Activated gamma-delta T cell treated with anti-CD3 and anti-CD28 coated beads, Interleukin-2, amount 50 U/mL, for 16 hours (primary cell): ENCODE results near the gene KIAA1549.

Experiments
- DNase-seq: peaks from one replicate; pipeline ENCODE4 v3.0.0-alpha.2; 2020; ENCODE audit warnings: low read depth

The KIAA1549 gene

GRCh38 chr7:138907201-138907847 lies 73.9 kb downstream of the KIAA1549 start:
- DNase-seq: no peak

DNA sequence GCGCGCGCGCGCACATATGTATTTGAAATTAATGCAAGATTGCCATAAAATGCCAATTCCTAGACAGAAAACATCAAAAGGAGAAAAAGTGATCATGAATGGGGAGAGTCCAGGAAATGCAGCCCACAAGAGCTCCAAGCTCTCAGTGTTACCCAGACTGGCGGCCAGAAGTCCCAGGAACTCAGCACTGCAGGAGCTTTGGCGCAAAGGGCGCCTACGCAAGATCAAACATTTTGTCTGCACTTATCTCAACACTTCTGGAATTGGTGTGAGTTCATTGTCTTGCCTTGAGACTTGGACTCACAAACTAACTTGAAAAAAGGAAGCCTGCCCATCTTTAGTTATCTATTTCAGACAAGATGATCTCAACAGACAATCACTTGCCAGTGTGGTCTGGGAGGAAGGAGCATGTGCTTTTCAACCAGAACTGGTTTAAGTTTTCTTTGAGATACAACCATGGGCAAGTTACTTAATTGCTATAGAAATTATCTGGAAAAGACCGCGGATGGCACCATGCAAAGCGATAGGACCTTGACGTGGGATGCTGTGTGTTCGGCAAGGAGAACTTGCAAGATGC lies 77.2 kb downstream of the KIAA1549 start:
- no peak for DNase-seq

- peak; percentile 35 for DNase-seq
These were observed 77.9 kb downstream of the KIAA1549 start for GRCh38 chr7:138903186-138903820.

- DNase-seq: no peak
These were observed 79.0 kb downstream of the KIAA1549 start for GRCh38 chr7:138902161-138902560.

DNA sequence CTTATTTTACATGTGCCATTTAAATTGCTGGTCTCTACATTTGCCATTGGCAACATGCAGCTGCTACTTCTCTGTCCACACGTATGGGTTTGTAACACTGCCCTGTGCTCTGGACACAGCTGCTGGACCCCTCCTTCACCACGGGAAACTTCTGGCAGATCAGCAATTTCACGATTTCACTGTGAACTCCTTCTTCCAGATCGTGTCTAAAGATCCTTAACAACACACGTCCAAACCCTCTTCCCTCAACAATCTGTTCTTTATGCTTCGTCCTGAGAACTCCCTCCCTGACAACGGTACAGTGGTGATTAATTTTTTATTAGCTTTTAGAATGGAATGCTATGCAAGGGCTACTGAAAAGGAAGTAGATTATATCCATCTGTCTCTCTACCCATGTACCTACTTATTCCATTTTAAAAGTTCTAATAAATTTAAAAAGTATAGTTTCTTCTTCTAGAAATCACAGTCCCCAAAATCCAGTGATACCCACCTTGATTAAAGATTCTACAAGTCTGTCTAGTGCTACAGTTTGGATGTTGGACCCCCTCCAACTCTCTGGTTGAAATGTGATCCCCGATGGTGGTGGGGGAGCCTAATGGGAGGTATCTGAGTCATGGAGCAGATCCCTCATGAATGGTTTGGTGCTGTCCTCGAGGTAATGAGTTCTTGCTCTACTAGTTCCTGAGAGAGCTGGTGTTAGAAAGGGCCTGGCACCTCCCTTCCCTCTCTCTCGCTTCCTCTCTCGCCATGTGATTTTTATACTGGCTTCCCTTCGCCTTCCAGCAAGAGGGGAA lies 81.0 kb downstream of the KIAA1549 start:
- no peak for DNase-seq

- no peak for DNase-seq
These were observed 82.4 kb downstream of the KIAA1549 start for GRCh38 chr7:138898802-138899201.

- DNase-seq: no peak
These were observed 82.9 kb downstream of the KIAA1549 start for GRCh38 chr7:138898255-138898654.

DNA sequence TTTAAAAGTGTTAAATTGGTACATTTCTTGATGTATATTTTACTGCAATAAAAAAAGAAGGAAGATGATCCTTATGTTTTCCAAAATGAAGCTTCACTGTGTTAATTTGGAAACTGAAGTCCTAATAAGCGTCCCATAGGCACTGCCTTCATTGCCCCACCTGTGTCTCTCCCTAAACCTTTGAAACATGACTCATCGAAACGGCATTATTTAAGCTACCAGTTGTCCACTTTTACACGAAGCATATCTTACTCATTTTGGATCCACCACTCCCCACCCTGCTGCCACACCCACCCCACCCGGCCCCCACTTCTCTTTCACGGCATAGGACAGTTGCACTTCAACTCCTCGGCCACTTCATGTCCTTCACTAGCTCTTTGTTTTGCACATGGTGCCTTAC lies 85.5 kb downstream of the KIAA1549 start:
- no peak for DNase-seq

GRCh38 chr7:138893258-138893657 lies 87.9 kb downstream of the KIAA1549 start:
- no peak for DNase-seq

DNA sequence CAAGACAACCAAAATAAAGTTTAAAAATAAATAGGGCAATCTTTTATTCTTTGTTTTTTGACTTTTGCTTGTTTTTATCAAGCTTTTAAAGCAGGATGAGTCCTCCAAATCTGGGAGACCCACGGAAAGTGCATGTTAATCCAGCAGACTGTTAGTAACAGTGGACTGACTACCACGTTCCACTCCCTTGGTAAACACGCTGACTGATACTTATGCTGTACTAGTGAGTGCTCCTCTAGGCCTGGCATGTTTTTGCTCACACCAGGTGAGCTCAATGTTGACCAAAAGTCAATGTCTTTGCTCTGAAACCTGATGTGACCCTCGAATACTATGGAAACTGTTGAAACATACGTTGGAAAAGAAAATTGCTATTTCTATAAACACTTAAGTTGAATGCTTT lies 88.4 kb downstream of the KIAA1549 start:
- DNase-seq: no peak

- no peak for DNase-seq
These were observed 89.1 kb downstream of the KIAA1549 start for GRCh38 chr7:138892006-138892630.

DNA sequence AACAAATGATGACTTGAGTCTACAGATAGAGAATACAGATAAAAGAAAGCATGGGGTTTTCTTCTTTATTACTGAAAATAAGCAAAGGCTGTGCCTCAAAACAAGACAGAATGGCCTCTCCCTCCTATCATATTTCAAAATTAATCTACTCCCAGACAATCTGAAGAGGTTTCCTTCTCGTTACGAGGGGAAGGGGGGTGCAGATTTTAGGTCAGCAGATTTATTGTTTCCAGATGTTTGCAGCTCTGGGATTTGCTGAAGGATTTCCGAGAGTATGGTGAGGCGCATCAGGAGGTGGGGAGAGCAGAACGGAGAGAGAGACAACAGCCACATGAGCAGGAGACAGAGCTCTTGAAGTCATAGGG lies 89.8 kb downstream of the KIAA1549 start:
- DNase-seq: no peak

GRCh38 chr7:138890499-138891445 lies 90.4 kb downstream of the KIAA1549 start:
- no peak for DNase-seq

GRCh38 chr7:138889582-138890498 lies 91.3 kb downstream of the KIAA1549 start:
- DNase-seq: no peak

- no peak for DNase-seq
These were observed 93.1 kb downstream of the KIAA1549 start for GRCh38 chr7:138887872-138888656.

GRCh38 chr7:138887085-138887710 lies 94.0 kb downstream of the KIAA1549 start:
- DNase-seq: no peak

GRCh38 chr7:138886501-138886917 lies 94.7 kb downstream of the KIAA1549 start:
- peak; percentile 28 for DNase-seq

DNA sequence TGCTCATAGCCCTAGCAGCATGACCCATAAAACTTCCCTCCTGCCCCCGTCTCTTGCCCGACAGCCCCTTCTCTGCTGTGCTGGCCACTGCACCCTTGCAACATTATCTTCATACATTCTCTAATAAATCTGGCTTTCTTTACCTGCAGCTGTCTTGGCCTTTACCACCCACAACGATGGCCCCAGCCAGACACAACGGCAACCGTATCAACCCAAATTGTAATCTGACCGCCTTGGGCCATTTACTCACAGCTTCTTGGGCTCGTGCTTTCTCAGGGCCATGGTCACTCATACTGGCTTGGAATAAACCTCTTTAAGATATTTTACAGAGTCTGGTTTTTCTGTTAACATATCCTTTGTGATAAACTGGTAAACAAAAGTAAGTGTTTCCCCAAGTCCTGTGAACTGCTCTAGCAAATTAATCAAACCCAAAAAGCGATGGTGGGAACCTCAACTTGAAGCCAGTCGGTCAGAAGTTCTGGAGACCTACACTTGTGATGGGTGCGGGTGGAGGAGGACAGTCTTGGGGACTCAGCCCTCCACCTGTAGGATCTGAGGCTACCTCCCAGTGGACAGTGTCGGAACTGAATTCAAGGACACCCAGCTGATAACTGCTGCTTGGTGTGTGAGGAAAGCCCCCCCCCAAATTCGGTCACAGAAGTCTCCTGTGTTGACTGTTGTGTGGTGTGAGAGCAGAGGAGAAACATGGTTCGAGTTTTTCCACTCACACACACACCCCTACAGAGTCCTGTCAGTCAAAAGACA lies 95.6 kb downstream of the KIAA1549 start:
- DNase-seq: no peak
